Gastrocnemius medialis (tissue), 4 donors: ENCODE data around the gene FITM1.

Source experiments
- CTCF ChIP-seq, 5 experiments: fragments of 450-650 bp in 3 of 5; fragments of 200-600 bp in 2 of 5; sonication (generic) in 2 of 5; IDR thresholded peaks in 4 of 5; conservative IDR thresholded peaks in 1 of 5; 1 replicate in 4 of 5; 2 replicates in 1 of 5; pipeline ENCODE4 v1.5.1; 2016 to 2019; ENCODE audit warnings: antibody characterized with exemption in 5 of 5, mild to moderate bottlenecking in 3 of 5, moderate library complexity in 3 of 5
- POLR2A ChIP-seq, 2 donors: fragments of 450-650 bp; IDR thresholded peaks; one replicate each; pipeline ENCODE4 v1.6.1; 2017; ENCODE audit warnings: antibody characterized with exemption in 2 of 2, mild to moderate bottlenecking in 2 of 2, moderate library complexity in 2 of 2

GRCh38 chr14:24167469-24168114 lies 37.1 kb downstream of the FITM1 start:
- TF ChIP-seq CTCF (IDR thresholded peaks at IDR 0.05 in 4 of 5, conservative IDR thresholded peaks at IDR 0.05 in 1 of 5) (no peak), POLR2A (IDR thresholded peaks at IDR 0.05) (no peak)
